Gastroesophageal sphincter (tissue), 4 donors: ENCODE measurements around the gene UBE2V1. TPM values are rescaled to one million over a fixed set of nuclear protein-coding genes. Genes with fewer than 3 reads are reported as not detected.

Experiments used
- ATAC-seq: fragments of 150-250 bp; one replicate; pipeline ENCODE4 v1.9.1; 2016; ENCODE audit warnings: mild to moderate bottlenecking, moderate library complexity
- H3K27ac ChIP-seq, 4 donors: fragments of 200-600 bp; sonication (generic) in 3 of 4; 1 replicate in 3 of 4; 2 replicates in 1 of 4; pipeline ENCODE4 v1.5.1; 2016 to 2019
- H3K27me3 ChIP-seq: fragments of 200-600 bp; sonication (generic); one replicate; pipeline ENCODE4 v1.5.1; 2019
- H3K36me3 ChIP-seq, 2 donors: fragments of 200-600 bp; sonication (generic); one replicate each; pipeline ENCODE4 v1.5.1; 2019; ENCODE audit warnings: control low read depth in 1 of 2
- H3K4me1 ChIP-seq, 3 donors: fragments of 200-600 bp; sonication (generic); 1 replicate in 2 of 3; 2 replicates in 1 of 3; pipeline ENCODE4 v1.5.1; 2016 to 2019; ENCODE audit warnings: control low read depth in 2 of 3
- H3K4me3 ChIP-seq, 2 donors: fragments of 200-600 bp; sonication (generic); one replicate each; pipeline ENCODE4 v1.5.1; 2019; ENCODE audit warnings: mild to moderate bottlenecking in 1 of 2, moderate library complexity in 1 of 2
- H3K9me3 ChIP-seq, 3 donors: fragments of 200-600 bp; sonication (generic); one replicate each; pipeline ENCODE4 v1.5.1; 2017 to 2019; ENCODE audit warnings: control low read depth in 2 of 3
- CTCF ChIP-seq, 4 experiments: fragments of 200-600 bp in 2 of 4; fragments of 450-650 bp in 2 of 4; sonication (generic) in 1 of 4; IDR thresholded peaks; one replicate each; pipeline ENCODE4 v1.5.1; 2017 to 2019; ENCODE audit warnings: antibody characterized with exemption in 4 of 4, mild to moderate bottlenecking in 2 of 4, moderate library complexity in 2 of 4
- EP300 ChIP-seq: sonication (generic); formaldehyde crosslinking; IDR thresholded peaks from one replicate; pipeline ENCODE4 v1.6.1; 2017; ENCODE audit warnings: antibody characterized with exemption, mild to moderate bottlenecking
- POLR2A ChIP-seq, 2 donors: fragments of 450-650 bp; IDR thresholded peaks; one replicate each; pipeline ENCODE4 v1.6.1; 2017; ENCODE audit warnings: antibody characterized with exemption in 2 of 2, mild to moderate bottlenecking in 2 of 2, moderate library complexity in 1 of 2
- POLR2AphosphoS5 ChIP-seq: sonication (generic); formaldehyde crosslinking; IDR thresholded peaks from one replicate; pipeline ENCODE4 v1.6.1; 2017; ENCODE audit warnings: antibody characterized with exemption
- WGBS, 2 donors: methylation state at CpG; one replicate each; pipeline ENCODE4 v1.1.5; 2018; ENCODE audit warnings: low coverage in 1 of 2; 5-methylcytosine and 5-hydroxymethylcytosine counted together
- total RNA-seq, 4 donors: library from RNA; depleted of rRNA; stranded (reverse); fragments of >200 nt; gene quantifications; one replicate each; pipeline ENCODE4 v1.1.0, GENCODE V29; 2016

Gene UBE2V1
- total RNA-seq, 4 donors from 2014 or later: 69.3 to 110 (median 87.9) TPM

GRCh38 chr20:50054231-50054547, 58.8 kb downstream of the UBE2V1 start:
- Histone ChIP-seq H3K27me3 (peaks cover 4% of the 10 kb centered on the region), H3K4me3 (no peak overlapping the region), H3K27ac (no peak overlapping the region), H3K4me1 (peaks cover 0 to 21% (median 13%) of the 10 kb centered on the region in 3 donors), H3K36me3 (no peaks in the 10 kb centered on the region), H3K9me3 (no peaks in the 10 kb centered on the region)
- no peak for ATAC-seq
- WGBS, 2 donors: 80 to 81% methylated on average over 1 to 2 of the region's 5 CpGs
- TF ChIP-seq CTCF (IDR thresholded peaks at IDR 0.05) (no peak), POLR2AphosphoS5 (no peak), POLR2A (IDR thresholded peaks at IDR 0.05) (no peak)

- H3K27ac ChIP-seq: no peak overlapping the region
- no peak for TF ChIP-seq CTCF (IDR thresholded peaks at IDR 0.05)
- no peak for TF ChIP-seq POLR2AphosphoS5
- TF ChIP-seq POLR2A (IDR thresholded peaks at IDR 0.05): no peak
- TF ChIP-seq EP300: no peak
- H3K4me1 ChIP-seq: peaks cover 0 to 22% (median 13%) of the 10 kb centered on the region in 3 donors
- H3K4me3 ChIP-seq: no peak overlapping the region
- peaks cover 4% of the 10 kb centered on the region for H3K27me3 ChIP-seq
- no peaks in the 10 kb centered on the region for H3K36me3 ChIP-seq
- 73 to 81% methylated on average over 5 to 11 of the region's 19 CpGs for WGBS, 2 donors
- H3K9me3 ChIP-seq: no peaks in the 10 kb centered on the region
- ATAC-seq: no peak
Observed at GRCh38 chr20:50053362-50054230, 59.4 kb downstream of the UBE2V1 start.

GRCh38 chr20:50052550-50053361, 60.2 kb downstream of the UBE2V1 start:
- no peaks in the 10 kb centered on the region for H3K9me3 ChIP-seq
- H3K4me1 ChIP-seq: peaks cover 0 to 30% (median 13%) of the 10 kb centered on the region in 3 donors
- no peak for ATAC-seq
- H3K36me3 ChIP-seq: no peaks in the 10 kb centered on the region
- no peak overlapping the region for H3K27ac ChIP-seq
- 38 to 64% methylated on average over 5 to 7 of the region's 20 CpGs for WGBS, 2 donors
- no peak overlapping the region for H3K4me3 ChIP-seq
- TF ChIP-seq CTCF (IDR thresholded peaks at IDR 0.05) (no peak), EP300 (no peak), POLR2A (IDR thresholded peaks at IDR 0.05) (no peak), POLR2AphosphoS5 (no peak)
- H3K27me3 ChIP-seq: peaks cover 4% of the 10 kb centered on the region

- WGBS, 2 donors: 100% methylated on average over 1 of the region's 11 CpGs; no CpG with 5 or more reads in 1 of the 2 donors
- Histone ChIP-seq H3K4me3 (no peak overlapping the region), H3K36me3 (no peaks in the 10 kb centered on the region), H3K27me3 (peaks cover 4% of the 10 kb centered on the region), H3K9me3 (no peaks in the 10 kb centered on the region), H3K4me1 (peaks cover 0 to 48% (median 18%) of the 10 kb centered on the region in 3 donors), H3K27ac (no peak overlapping the region)
- no peak for TF ChIP-seq CTCF (IDR thresholded peaks at IDR 0.05)
- TF ChIP-seq EP300: no peak
- peak in 1 of 2 donors; percentile 12 for TF ChIP-seq POLR2A (IDR thresholded peaks at IDR 0.05)
- TF ChIP-seq POLR2AphosphoS5: no peak
- ATAC-seq: no peak
Observed at GRCh38 chr20:50050660-50051308, 62.2 kb downstream of the UBE2V1 start.
